ENCODE measurements around the gene TENT4A.

- TF ChIP-seq ZFP30 (CRISPR knock-in tag; IDR thresholded peaks at IDR 0.05) (no peak), PPARA (CRISPR knock-in tag; IDR thresholded peaks at IDR 0.05; ENCODE audit: borderline replicate concordance) (no peak), TCF4 (CRISPR knock-in tag; IDR thresholded peaks at IDR 0.05; ENCODE audit: borderline replicate concordance) (no peak), CSRNP3 (CRISPR knock-in tag; IDR thresholded peaks at IDR 0.05) (no peak), ZNF8 (CRISPR knock-in tag; IDR thresholded peaks at IDR 0.05) (no peak), CSDC2 (CRISPR knock-in tag; IDR thresholded peaks at IDR 0.05) (no peak), ARNTL (CRISPR knock-in tag; IDR thresholded peaks at IDR 0.05; ENCODE audit: borderline replicate concordance, low read depth) (no peak), RARB (CRISPR knock-in tag; IDR thresholded peaks at IDR 0.05) (no peak), BACH2 (CRISPR knock-in tag; IDR thresholded peaks at IDR 0.05; ENCODE audit: borderline replicate concordance) (no peak), GLIS3 (CRISPR knock-in tag; IDR thresholded peaks at IDR 0.05) (no peak)
- TF ChIP-seq, protein P1, sequence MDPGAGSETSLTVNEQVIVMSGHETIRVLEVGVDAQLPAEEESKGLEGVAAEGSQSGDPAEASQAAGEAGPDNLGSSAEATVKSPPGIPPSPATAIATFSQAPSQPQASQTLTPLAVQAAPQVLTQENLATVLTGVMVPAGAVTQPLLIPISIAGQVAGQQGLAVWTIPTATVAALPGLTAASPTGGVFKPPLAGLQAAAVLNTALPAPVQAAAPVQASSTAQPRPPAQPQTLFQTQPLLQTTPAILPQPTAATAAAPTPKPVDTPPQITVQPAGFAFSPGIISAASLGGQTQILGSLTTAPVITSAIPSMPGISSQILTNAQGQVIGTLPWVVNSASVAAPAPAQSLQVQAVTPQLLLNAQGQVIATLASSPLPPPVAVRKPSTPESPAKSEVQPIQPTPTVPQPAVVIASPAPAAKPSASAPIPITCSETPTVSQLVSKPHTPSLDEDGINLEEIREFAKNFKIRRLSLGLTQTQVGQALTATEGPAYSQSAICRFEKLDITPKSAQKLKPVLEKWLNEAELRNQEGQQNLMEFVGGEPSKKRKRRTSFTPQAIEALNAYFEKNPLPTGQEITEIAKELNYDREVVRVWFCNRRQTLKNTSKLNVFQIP (CRISPR knock-in tag; IDR thresholded peaks at IDR 0.05; ENCODE audit: borderline replicate concordance, low read depth), result no peak
- TF ChIP-seq, protein P2, sequence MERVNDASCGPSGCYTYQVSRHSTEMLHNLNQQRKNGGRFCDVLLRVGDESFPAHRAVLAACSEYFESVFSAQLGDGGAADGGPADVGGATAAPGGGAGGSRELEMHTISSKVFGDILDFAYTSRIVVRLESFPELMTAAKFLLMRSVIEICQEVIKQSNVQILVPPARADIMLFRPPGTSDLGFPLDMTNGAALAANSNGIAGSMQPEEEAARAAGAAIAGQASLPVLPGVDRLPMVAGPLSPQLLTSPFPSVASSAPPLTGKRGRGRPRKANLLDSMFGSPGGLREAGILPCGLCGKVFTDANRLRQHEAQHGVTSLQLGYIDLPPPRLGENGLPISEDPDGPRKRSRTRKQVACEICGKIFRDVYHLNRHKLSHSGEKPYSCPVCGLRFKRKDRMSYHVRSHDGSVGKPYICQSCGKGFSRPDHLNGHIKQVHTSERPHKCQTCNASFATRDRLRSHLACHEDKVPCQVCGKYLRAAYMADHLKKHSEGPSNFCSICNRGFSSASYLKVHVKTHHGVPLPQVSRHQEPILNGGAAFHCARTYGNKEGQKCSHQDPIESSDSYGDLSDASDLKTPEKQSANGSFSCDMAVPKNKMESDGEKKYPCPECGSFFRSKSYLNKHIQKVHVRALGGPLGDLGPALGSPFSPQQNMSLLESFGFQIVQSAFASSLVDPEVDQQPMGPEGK (CRISPR knock-in tag; IDR thresholded peaks at IDR 0.05; ENCODE audit: borderline replicate concordance), result no peak
Measured at GRCh38 chr5:6785161-6785860, 72.1 kb downstream of the TENT4A start.
